Retinal pigment epithelial cell (primary cell): ENCODE results near the gene PRR22.

Experiments
- DNase-seq: peaks from one replicate; pipeline ENCODE4 v3.0.0-alpha.2; 2010; ENCODE audit warnings: low read depth
- H3K4me3 ChIP-seq: 2 replicates; pipeline ENCODE4 v1.5.1; 2011; ENCODE audit warnings: mild to moderate bottlenecking, low read length, control low read depth, moderate library complexity
- CTCF ChIP-seq: conservative IDR thresholded peaks from 2 replicates; pipeline ENCODE4 v1.5.1; 2011; ENCODE audit warnings: low read depth, low read length, control low read depth, inconsistent platforms

PRR22 gene

GRCh38 chr19:5805462-5806132 is 21.1 kb upstream of the PRR22 start:
- peak; percentile 74 for TF ChIP-seq CTCF
- no peak for DNase-seq

GRCh38 chr19:5804516-5805461 is 20.2 kb upstream of the PRR22 start, which contains the start of gene NRTN:
Gene NRTN, plus strand, starts transcription at chr19:5805067. Its CDS starts 19,099 bp downstream, at chr19:5824166.
- no peak for DNase-seq
- TF ChIP-seq CTCF, result no peak
- peak within 1 kb of the TSS; percentile 33 for H3K4me3 ChIP-seq

More at GRCh38 chr19:5805462-5806132, 21.1 kb upstream of the PRR22 start:
- H3K4me3 ChIP-seq, result no peak overlapping the region

- peak; percentile 94 for TF ChIP-seq CTCF
- DNase-seq, result peak; percentile 40
- peak overlapping the region; percentile 33 for H3K4me3 ChIP-seq
These were observed 19.4 kb upstream of the PRR22 start for GRCh38 chr19:5803752-5804515.

GRCh38 chr19:5803441-5803751 is 18.9 kb upstream of the PRR22 start:
- peak overlapping the region; percentile 33 for H3K4me3 ChIP-seq
- no peak for TF ChIP-seq CTCF

GRCh38 chr19:5801796-5802619 is 17.5 kb upstream of the PRR22 start:
- no peak for DNase-seq
- TF ChIP-seq CTCF, result no peak
- H3K4me3 ChIP-seq, result no peak overlapping the region

More at GRCh38 chr19:5803441-5803751, 18.9 kb upstream of the PRR22 start:
- DNase-seq, result no peak
